Liver (tissue), 9 donors: Measurements from ENCODE around the gene EXOC6B. TPM values are rescaled to one million over a fixed set of nuclear protein-coding genes. Genes with fewer than 3 reads are reported as not detected.

ENCODE experiments used
- DNase-seq: peaks from one replicate; pipeline ENCODE4 v3.0.0-alpha.2; 2017; ENCODE audit warnings: low spot score
- H3K27ac ChIP-seq, 2 donors: one replicate each; pipeline ENCODE4 v1.7.0; 2013; ENCODE audit warnings: inconsistent platforms in 2 of 2, low read length in 2 of 2, control low read depth in 1 of 2, low read depth in 1 of 2, mild to moderate bottlenecking in 1 of 2
- H3K27me3 ChIP-seq, 4 donors: one replicate each; pipeline versions ENCODE4 v1.6.1 to v1.7.0; 2013; ENCODE audit warnings: low read length in 3 of 4, inconsistent platforms in 1 of 4, mild to moderate bottlenecking in 1 of 4, moderate library complexity in 1 of 4; ENCODE audit not compliant: control insufficient read depth in 4 of 4, insufficient read depth in 4 of 4
- H3K36me3 ChIP-seq, 4 donors: one replicate each; pipeline versions ENCODE4 v1.6.1 to v1.7.0; 2013; ENCODE audit warnings: low read length in 3 of 4, mild to moderate bottlenecking in 3 of 4, low read depth in 1 of 4, moderate library complexity in 1 of 4; ENCODE audit not compliant: control insufficient read depth in 4 of 4, insufficient read depth in 3 of 4
- H3K4me1 ChIP-seq, 4 donors: one replicate each; pipeline versions ENCODE4 v1.6.1 to v1.7.0; 2013; ENCODE audit warnings: low read length in 3 of 4, mild to moderate bottlenecking in 3 of 4, moderate library complexity in 1 of 4; ENCODE audit not compliant: control insufficient read depth in 4 of 4, insufficient read depth in 4 of 4
- H3K4me3 ChIP-seq, 3 donors: one replicate each; pipeline versions ENCODE4 v1.6.1 to v1.7.0; 2013; ENCODE audit warnings: low read length in 3 of 3, control low read depth in 1 of 3, low read depth in 1 of 3, mild to moderate bottlenecking in 1 of 3
- H3K9ac ChIP-seq, 2 donors: one replicate each; pipeline ENCODE4 v1.7.0; 2013; ENCODE audit warnings: low read length in 2 of 2, mild to moderate bottlenecking in 2 of 2, moderate library complexity in 2 of 2, control low read depth in 1 of 2, low read depth in 1 of 2
- H3K9me3 ChIP-seq, 4 donors: one replicate each; pipeline versions ENCODE4 v1.6.1 to v1.7.0; 2013; ENCODE audit warnings: low read length in 3 of 4; ENCODE audit not compliant: control insufficient read depth in 4 of 4
- ATF3 ChIP-seq: IDR thresholded peaks from 2 replicates; pipeline ENCODE4 v1.6.1; 2016; ENCODE audit warnings: antibody characterized with exemption
- CTCF ChIP-seq: fragments of 150-350 bp; IDR thresholded peaks from 2 replicates; pipeline ENCODE4 v1.5.1; 2017; ENCODE audit warnings: improper control_type of control experiment, low read depth, low read length; ENCODE audit not compliant: missing input control
- EGR1 ChIP-seq, 2 donors: IDR thresholded peaks; 2 replicates each; pipeline ENCODE4 v1.6.1; 2016 to 2018; ENCODE audit warnings: antibody characterized with exemption in 2 of 2, low read depth in 2 of 2
- FOXA1 ChIP-seq: IDR thresholded peaks from 2 replicates; pipeline ENCODE4 v1.6.1; 2016; ENCODE audit warnings: antibody characterized with exemption
- FOXA2 ChIP-seq: IDR thresholded peaks from 2 replicates; pipeline ENCODE4 v1.6.1; 2016; ENCODE audit warnings: antibody characterized with exemption
- GABPA ChIP-seq, 2 donors: IDR thresholded peaks in 1 of 2; conservative IDR thresholded peaks in 1 of 2; 2 replicates each; pipeline ENCODE4 v1.6.1; 2016; ENCODE audit warnings: antibody characterized with exemption in 2 of 2, mild to moderate bottlenecking in 1 of 2, moderate library complexity in 1 of 2
- HNF4A ChIP-seq, 2 donors: conservative IDR thresholded peaks; 2 replicates each; pipeline ENCODE4 v1.6.1; 2016; ENCODE audit warnings: antibody characterized with exemption in 2 of 2, mild to moderate bottlenecking in 2 of 2
- HNF4G ChIP-seq: IDR thresholded peaks from 2 replicates; pipeline ENCODE4 v1.6.1; 2016; ENCODE audit warnings: antibody characterized with exemption
- JUND ChIP-seq, 2 donors: IDR thresholded peaks; 2 replicates each; pipeline ENCODE4 v1.6.1; 2016; ENCODE audit warnings: antibody characterized with exemption in 2 of 2
- MAX ChIP-seq: IDR thresholded peaks from 2 replicates; pipeline ENCODE4 v1.6.1; 2016; ENCODE audit warnings: antibody characterized with exemption
- NR2F2 ChIP-seq: IDR thresholded peaks from 2 replicates; pipeline ENCODE4 v1.6.1; 2016; ENCODE audit warnings: antibody characterized with exemption
- REST ChIP-seq: IDR thresholded peaks from 2 replicates; pipeline ENCODE4 v1.6.1; 2016; ENCODE audit warnings: antibody characterized with exemption, mild to moderate bottlenecking
- RXRA ChIP-seq, 2 donors: IDR thresholded peaks; 2 replicates each; pipeline ENCODE4 v1.6.1; 2017 to 2018; ENCODE audit warnings: antibody characterized with exemption in 2 of 2, mild to moderate bottlenecking in 1 of 2
- SP1 ChIP-seq: IDR thresholded peaks from 2 replicates; pipeline ENCODE4 v1.6.1; 2018; ENCODE audit warnings: antibody characterized with exemption, mild to moderate bottlenecking
- TAF1 ChIP-seq: conservative IDR thresholded peaks from 2 replicates; pipeline ENCODE4 v1.6.1; 2016; ENCODE audit warnings: antibody characterized with exemption, mild to moderate bottlenecking
- YY1 ChIP-seq: IDR thresholded peaks from 2 replicates; pipeline ENCODE4 v1.6.1; 2016; ENCODE audit warnings: antibody characterized with exemption, mild to moderate bottlenecking
- ZBTB33 ChIP-seq: IDR thresholded peaks from 2 replicates; pipeline ENCODE4 v1.6.1; 2016; ENCODE audit warnings: antibody characterized with exemption
- WGBS: extraction: QIAGEN DNeasy Blood & Tissue Kit; methylation state at CpG from one replicate; pipeline ENCODE4 v1.1.7; 2013; 5-methylcytosine and 5-hydroxymethylcytosine counted together
- polyA plus RNA-seq, 2 donors: library from polyadenylated mRNA; stranded (reverse) in 1 of 2; unstranded in 1 of 2; fragments of 200-250 nt in 1 of 2; fragments of >200 nt in 1 of 2; fragmentation: Nextera tagmentation in 1 of 2; extraction: Ambion mirVana in 1 of 2; gene quantifications; one replicate each; pipeline versions ENCODE4 v1.2.1 to v1.2.3, GENCODE V29; 2013 to 2015
- total RNA-seq, 2 donors: library from RNA; depleted of rRNA; stranded (reverse); fragments of >200 nt; gene quantifications; one replicate each; pipeline ENCODE4 v1.2.3, GENCODE V29; 2014
- donor health status: healthy.
- donor health status: healthy.
- donor health status: healthy.
- donor health status: healthy.
- donor health status: healthy.

Gene EXOC6B
- total and polyA plus RNA-seq, 4 donors: 1.7 to 9.5 (median 5.5) TPM

GRCh38 chr2:72134408-72134996 is 691.3 kb downstream of the EXOC6B start:
- Histone ChIP-seq H3K9me3 (no peaks in the 10 kb centered on the region), H3K27me3 (no peaks in the 10 kb centered on the region), H3K4me3 (no peak overlapping the region), H3K9ac (no peak overlapping the region), H3K36me3 (no peaks in the 10 kb centered on the region), H3K27ac (no peak overlapping the region), H3K4me1 (peaks cover 0 to 13% (median 7%) of the 10 kb centered on the region in 4 donors)
- WGBS: 78% methylated on average over 10 of the region's 10 CpGs
- no peak for TF ChIP-seq FOXA1
- no peak for TF ChIP-seq ATF3
- TF ChIP-seq YY1: no peak
- TF ChIP-seq EGR1 (IDR thresholded peaks at IDR 0.05; ENCODE audit: low read depth in 2 of 2): no peak
- no peak for TF ChIP-seq NR2F2
- TF ChIP-seq TAF1: no peak
- no peak for TF ChIP-seq FOXA2
- no peak for TF ChIP-seq GABPA (IDR thresholded peaks at IDR 0.05 in 1 of 2, conservative IDR thresholded peaks at IDR 0.05 in 1 of 2)
- no peak for TF ChIP-seq JUND (IDR thresholded peaks at IDR 0.05)
- no peak for TF ChIP-seq CTCF
- TF ChIP-seq ZBTB33: no peak
- no peak for TF ChIP-seq HNF4G
- TF ChIP-seq RXRA (IDR thresholded peaks at IDR 0.05): no peak
- TF ChIP-seq HNF4A (conservative IDR thresholded peaks at IDR 0.05): no peak
- TF ChIP-seq REST: no peak
- TF ChIP-seq SP1: no peak
- no peak for TF ChIP-seq MAX
- DNase-seq: no peak
